Adipocyte (in vitro differentiated cells): ENCODE results near the gene RTN1.
A peak's percentile ranks its signal among the peaks of the same experiment; 100 is the strongest.

ENCODE experiments used
- DNase-seq: peaks from one replicate; pipeline ENCODE4 v3.0.0-alpha.2; 2015; ENCODE audit warnings: low read depth
- H3K27me3 ChIP-seq: replicated peaks from 2 replicates; pipeline ENCODE4 v1.7.0; 2013; ENCODE audit warnings: mild to moderate bottlenecking, low read length, moderate library complexity; ENCODE audit not compliant: control insufficient read depth, insufficient read depth
- H3K36me3 ChIP-seq: 2 replicates; pipeline ENCODE4 v1.7.0; 2013; ENCODE audit warnings: low read length, mild to moderate bottlenecking, moderate library complexity; ENCODE audit not compliant: control insufficient read depth, insufficient read depth, severe bottlenecking
- H3K4me1 ChIP-seq: 2 replicates; pipeline ENCODE4 v1.7.0; 2013; ENCODE audit warnings: mild to moderate bottlenecking, low read length, moderate library complexity; ENCODE audit not compliant: control insufficient read depth, insufficient read depth
- H3K4me3 ChIP-seq: 2 replicates; pipeline ENCODE4 v1.7.0; 2013; ENCODE audit warnings: mild to moderate bottlenecking, low read length, moderate library complexity
- H3K9ac ChIP-seq: 2 replicates; pipeline ENCODE4 v1.7.0; 2013; ENCODE audit warnings: mild to moderate bottlenecking, low read length, moderate library complexity
- H3K9me3 ChIP-seq: 2 replicates; pipeline ENCODE4 v1.7.0; 2013; ENCODE audit warnings: mild to moderate bottlenecking, low read length, moderate library complexity; ENCODE audit not compliant: control insufficient read depth

Gene RTN1, protein sequence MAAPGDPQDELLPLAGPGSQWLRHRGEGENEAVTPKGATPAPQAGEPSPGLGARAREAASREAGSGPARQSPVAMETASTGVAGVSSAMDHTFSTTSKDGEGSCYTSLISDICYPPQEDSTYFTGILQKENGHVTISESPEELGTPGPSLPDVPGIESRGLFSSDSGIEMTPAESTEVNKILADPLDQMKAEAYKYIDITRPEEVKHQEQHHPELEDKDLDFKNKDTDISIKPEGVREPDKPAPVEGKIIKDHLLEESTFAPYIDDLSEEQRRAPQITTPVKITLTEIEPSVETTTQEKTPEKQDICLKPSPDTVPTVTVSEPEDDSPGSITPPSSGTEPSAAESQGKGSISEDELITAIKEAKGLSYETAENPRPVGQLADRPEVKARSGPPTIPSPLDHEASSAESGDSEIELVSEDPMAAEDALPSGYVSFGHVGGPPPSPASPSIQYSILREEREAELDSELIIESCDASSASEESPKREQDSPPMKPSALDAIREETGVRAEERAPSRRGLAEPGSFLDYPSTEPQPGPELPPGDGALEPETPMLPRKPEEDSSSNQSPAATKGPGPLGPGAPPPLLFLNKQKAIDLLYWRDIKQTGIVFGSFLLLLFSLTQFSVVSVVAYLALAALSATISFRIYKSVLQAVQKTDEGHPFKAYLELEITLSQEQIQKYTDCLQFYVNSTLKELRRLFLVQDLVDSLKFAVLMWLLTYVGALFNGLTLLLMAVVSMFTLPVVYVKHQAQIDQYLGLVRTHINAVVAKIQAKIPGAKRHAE

DNA sequence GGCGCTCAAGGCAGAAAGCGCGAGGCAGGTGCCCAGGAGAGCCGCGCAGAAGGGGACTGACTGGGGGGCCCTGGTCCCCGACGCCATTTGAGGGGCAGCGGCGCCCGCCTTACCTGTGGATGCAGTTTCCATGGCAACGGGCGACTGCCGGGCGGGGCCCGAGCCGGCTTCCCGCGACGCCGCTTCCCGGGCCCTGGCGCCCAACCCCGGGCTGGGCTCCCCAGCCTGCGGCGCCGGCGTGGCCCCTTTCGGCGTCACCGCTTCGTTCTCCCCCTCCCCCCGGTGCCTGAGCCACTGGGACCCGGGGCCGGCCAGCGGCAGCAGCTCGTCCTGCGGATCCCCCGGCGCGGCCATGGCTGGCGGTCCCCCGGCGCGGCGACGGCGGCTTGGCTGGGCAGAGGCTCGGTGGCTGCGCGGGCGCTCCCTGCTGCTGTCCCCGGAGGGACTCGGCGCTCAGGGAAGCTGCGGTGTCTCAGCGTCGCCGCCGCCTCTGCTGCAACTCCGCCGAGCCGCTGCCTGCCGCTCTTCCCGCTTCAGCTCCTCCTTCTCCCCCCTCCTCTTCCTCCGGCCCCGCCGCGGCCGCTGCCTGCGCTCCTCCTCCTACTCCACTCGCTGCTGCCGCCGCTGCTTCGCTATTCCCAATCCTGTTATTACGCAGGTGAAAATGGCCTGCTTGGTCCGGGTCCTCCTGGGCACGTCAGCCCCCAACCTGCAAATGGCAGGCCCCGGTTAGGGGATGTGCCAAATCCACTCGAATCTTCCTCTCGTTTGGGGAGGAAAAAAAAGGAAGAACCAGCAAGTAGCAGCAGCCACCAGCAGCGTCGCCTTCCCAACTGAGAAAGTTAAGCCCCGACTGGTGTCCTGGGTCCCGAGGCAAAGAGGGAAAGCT, at the start of gene RTN1:
RTN1 (minus strand) TSS at position 500 of the 889 bp plus-strand sequence; CDS start at position 354, 146 bp downstream.
- Histone ChIP-seq H3K36me3 (no peaks in the 10 kb centered on the region), H3K9me3 (peaks cover 4% of the 10 kb centered on the region), H3K4me1 (peaks cover 4% of the 10 kb centered on the region), H3K4me3 (peak within 1 kb of the TSS; percentile 84), H3K27me3 (peaks cover 48% of the 10 kb centered on the region), H3K9ac (peak within 1 kb of the TSS; percentile 60)
- DNase-seq, result peak; percentile 60

DNA sequence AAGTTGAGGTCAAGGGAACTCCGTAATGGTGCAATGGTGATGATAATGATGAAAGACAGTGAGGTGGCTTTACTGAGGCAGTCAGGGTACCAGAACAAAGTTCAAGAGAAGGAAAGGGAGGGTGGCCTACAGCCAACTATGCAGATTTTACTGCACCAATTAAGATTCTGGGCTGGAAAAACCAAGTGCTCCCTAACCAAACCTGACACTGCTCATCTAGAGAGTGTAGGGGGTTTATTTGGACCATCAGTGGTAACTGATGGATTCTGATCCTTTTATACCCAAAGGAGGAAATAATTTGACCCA, 49.8 kb upstream of the RTN1 start:
- Histone ChIP-seq H3K4me1 (peaks cover 10% of the 10 kb centered on the region), H3K4me3 (peak overlapping the region; percentile 16), H3K27me3 (no peaks in the 10 kb centered on the region), H3K36me3 (no peaks in the 10 kb centered on the region), H3K9me3 (no peaks in the 10 kb centered on the region), H3K9ac (no peak overlapping the region)
- no peak for DNase-seq

DNA sequence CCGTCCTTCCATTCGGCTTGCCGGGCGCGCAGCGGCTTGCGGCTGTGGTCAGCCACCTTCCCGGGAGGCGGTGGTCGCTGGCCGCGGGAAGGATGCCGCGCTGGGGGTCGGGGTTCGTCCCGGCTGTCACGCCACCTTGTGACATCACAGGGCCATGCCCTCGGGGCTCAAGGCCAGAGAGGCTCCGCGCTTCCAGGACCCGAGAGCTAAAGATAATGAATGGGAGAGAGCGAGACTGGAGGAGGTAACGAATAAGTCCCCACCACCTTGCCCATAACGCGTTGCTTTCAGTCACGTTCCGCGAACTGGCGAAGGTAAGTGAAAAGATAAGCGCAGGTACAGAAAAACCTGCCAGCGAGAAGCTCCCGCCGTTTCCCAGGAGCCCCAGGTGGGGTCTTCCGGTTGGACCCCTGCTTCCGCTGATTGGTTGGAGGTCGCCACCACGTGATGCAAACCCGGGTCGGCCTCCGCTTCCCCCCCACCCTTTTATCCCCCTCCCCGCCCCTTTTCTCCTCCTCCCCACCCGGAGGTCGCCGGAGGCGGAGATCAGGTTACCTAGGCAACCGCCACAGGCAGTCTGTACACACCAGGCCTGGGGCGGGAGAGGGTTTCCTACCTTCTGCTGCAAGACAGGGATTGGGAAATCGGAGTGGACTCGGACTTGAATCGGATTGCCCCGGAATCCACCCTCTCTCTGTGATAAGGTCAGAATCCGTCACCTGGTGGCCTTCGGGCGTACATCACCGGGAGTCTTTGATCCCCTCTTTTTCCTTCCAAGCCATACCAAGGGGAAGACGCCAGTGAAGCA, 49.2 kb upstream of the RTN1 start, which contains the start of gene LRRC9:
LRRC9 (plus strand) TSS at position 575 of the 808 bp plus-strand sequence.
- H3K9me3 ChIP-seq, result no peaks in the 10 kb centered on the region
- H3K36me3 ChIP-seq, result no peaks in the 10 kb centered on the region
- peak within 1 kb of the TSS; percentile 86 for H3K4me3 ChIP-seq
- H3K4me1 ChIP-seq, result peaks cover 10% of the 10 kb centered on the region
- peak within 1 kb of the TSS; percentile 77 for H3K9ac ChIP-seq
- no peaks in the 10 kb centered on the region for H3K27me3 ChIP-seq
- DNase-seq, result peak; percentile 7

DNA sequence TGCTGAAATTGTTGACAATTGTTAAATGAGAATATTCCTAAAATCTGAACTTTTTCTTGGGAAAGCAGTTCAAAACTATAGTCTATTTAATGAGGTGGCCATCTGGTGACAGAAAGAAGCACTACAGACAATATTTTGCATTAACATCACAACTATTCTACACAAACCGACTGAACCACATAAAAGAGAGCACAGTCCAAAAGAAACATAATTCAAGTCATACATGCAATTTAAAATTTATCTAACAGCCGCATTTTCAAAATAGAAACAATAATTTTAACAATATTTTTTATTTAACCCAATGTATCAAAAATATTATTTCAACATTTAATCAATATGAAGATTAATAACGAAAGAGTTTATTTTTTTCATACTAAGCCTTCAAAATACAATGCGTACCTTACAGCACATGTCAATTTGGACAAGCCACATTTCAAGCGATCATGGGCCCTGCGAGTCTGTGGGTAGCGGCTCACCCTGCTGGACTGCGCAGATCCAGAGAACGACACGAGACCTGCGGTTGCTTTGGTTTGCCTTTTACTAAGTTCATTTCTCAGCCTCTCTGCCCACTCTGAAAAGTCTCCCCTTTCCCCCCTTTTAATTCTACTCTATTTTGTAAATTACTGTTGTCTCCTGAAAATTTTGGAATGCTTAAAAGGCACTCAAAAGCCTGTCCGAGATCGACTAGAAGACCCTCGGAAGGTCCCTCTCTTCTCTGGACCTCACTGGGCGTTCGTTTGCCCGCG, 48.4 kb upstream of the RTN1 start:
- peaks cover 10% of the 10 kb centered on the region for H3K4me1 ChIP-seq
- H3K27me3 ChIP-seq, result no peaks in the 10 kb centered on the region
- H3K4me3 ChIP-seq, result peak overlapping the region; percentile 86
- H3K9me3 ChIP-seq, result no peaks in the 10 kb centered on the region
- H3K9ac ChIP-seq, result peak overlapping the region; percentile 77
- H3K36me3 ChIP-seq, result no peaks in the 10 kb centered on the region
- peak; percentile 65 for DNase-seq

DNA sequence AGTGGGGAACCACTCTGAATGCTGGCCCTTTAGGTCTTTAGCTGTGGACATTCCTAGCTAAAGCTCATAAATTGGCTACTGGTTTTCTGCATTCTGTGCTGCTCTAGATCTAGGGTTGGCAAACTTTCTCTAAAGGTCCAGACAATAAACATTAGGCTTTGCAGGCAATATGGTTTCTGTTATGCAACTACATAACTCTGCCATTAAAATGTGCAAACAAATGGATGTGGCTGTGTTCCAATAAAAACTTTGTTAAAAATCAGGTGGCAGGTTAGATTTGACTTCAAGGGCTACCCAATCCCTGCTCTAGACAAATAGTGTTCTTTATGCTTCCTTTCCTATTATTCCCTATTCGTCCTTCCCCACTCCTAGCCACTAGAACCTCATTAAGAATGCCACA, 42.6 kb upstream of the RTN1 start:
- H3K27me3 ChIP-seq, result peaks cover 3% of the 10 kb centered on the region
- no peak overlapping the region for H3K9ac ChIP-seq
- no peak for DNase-seq
- H3K9me3 ChIP-seq, result no peaks in the 10 kb centered on the region
- H3K4me3 ChIP-seq, result no peak overlapping the region
- no peaks in the 10 kb centered on the region for H3K36me3 ChIP-seq
- no peaks in the 10 kb centered on the region for H3K4me1 ChIP-seq

DNA sequence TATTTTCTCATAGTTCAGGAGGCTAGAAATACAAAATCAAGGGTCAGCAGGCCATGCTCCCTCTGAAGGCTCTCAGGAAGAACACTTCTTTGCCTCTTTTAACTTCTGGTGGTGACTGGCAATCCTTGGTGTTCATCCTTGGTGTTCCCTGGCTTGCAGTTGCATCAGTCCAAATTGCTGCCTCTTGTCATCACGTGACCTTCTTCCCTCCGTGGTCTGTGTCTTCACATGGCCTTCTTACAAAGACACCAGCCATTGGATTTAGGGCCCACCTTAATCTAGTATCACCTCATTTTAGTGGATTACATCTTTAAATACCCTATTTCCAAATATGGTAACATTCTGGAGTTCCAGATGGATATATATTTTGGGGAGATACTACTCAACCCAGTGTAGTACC, 41.9 kb upstream of the RTN1 start:
- Histone ChIP-seq H3K9ac (no peak overlapping the region), H3K4me1 (no peaks in the 10 kb centered on the region), H3K27me3 (peaks cover 3% of the 10 kb centered on the region), H3K4me3 (no peak overlapping the region), H3K36me3 (no peaks in the 10 kb centered on the region), H3K9me3 (no peaks in the 10 kb centered on the region)
- DNase-seq, result no peak

DNA sequence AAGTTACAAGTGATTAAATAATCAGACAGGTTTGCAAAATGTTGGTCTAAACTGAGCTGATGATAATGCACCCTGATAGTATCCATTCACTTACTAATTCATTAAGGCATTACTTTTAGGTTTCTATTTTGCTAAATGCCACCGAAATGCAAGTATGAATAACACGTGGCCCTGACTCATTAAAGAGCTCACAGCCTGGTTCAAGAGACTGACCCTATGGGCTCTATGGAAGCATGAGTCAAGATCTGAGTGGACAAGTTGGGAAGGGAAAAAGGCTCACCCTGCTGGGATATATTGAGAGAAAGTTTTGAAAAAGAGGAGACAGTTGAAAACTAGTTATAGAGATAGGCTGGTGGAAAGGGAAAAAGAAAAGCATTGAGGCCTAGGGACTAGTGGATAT, 34.6 kb upstream of the RTN1 start:
- H3K27me3 ChIP-seq, result peaks cover 4% of the 10 kb centered on the region
- H3K9ac ChIP-seq, result no peak overlapping the region
- H3K4me1 ChIP-seq, result no peaks in the 10 kb centered on the region
- no peak for DNase-seq
- no peaks in the 10 kb centered on the region for H3K36me3 ChIP-seq
- no peak overlapping the region for H3K4me3 ChIP-seq
- peaks cover 7% of the 10 kb centered on the region for H3K9me3 ChIP-seq

DNA sequence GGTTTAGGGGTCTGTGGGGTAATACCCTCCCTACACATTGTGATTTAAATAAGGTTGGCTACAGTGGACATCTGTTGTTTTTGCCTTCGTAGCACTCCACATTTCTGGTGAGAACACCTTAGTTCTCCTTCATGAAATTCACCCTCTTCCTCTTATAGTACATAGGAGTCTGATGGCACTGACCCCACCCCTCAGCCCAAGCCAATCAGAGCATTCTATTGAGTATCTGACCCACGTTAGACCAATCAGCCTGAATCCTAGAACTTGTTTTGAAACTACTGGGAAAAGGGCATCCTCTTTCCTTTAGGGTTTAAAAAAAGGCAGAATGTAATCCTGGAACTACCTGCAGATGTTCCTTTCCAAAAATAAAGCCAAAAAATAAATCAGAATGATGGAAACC, 33.6 kb upstream of the RTN1 start:
- H3K4me3 ChIP-seq, result no peak overlapping the region
- no peaks in the 10 kb centered on the region for H3K36me3 ChIP-seq
- no peaks in the 10 kb centered on the region for H3K4me1 ChIP-seq
- H3K9ac ChIP-seq, result no peak overlapping the region
- H3K9me3 ChIP-seq, result peaks cover 7% of the 10 kb centered on the region
- DNase-seq, result no peak
- peaks cover 4% of the 10 kb centered on the region for H3K27me3 ChIP-seq

DNA sequence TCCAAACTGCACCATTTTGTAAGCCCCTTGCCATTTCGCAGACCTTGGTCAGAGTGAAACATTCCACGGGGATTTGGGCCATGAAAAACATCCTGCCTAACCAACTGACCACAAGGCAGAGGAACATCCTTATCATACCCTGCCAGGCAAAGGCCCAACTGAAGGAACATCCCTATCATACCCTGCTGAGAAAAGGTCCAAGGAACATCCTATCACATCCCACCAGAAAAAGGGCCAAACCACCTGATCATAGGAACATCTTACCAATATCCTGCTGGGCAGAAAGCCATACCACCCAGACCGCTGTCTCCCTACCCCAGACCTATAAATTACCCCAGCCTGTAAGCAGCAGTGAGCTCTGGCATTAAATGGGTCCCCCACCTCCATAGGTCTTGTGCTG, 30.0 kb upstream of the RTN1 start:
- no peak for DNase-seq
- Histone ChIP-seq H3K4me3 (no peak overlapping the region), H3K9ac (no peak overlapping the region), H3K27me3 (peaks cover 4% of the 10 kb centered on the region), H3K4me1 (no peaks in the 10 kb centered on the region), H3K9me3 (peaks cover 7% of the 10 kb centered on the region), H3K36me3 (no peaks in the 10 kb centered on the region)

DNA sequence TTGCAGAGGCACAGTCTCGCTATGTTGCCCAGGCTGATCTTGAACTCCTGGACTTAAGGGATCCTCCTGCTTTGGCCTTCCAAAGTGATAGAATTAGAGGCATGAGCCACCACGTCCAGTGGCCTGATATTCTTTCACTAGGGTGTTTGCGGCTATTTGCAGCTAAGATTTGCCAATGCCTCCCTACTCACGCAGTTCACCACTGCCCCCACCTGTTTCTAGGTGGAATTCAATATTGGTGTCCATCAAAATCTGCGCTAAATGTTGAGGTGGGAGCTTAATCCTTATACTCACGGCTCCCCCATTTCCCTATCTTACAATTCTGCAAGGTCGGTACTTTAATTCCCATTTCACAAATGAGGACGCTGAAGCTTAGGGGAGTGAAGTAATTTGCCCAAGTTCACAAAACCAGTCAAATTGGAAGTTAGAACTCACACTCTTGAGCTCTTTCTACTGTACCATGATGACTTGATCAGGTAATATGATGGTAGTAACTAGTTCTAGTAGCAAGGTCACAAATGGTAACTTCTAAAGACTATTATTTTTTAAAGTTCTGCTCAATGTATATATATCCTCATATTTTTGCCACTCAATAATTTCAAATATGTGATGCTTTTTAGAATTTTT, 27.3 kb upstream of the RTN1 start:
- H3K9ac ChIP-seq, result no peak overlapping the region
- no peak for DNase-seq
- H3K4me3 ChIP-seq, result no peak overlapping the region
- H3K4me1 ChIP-seq, result no peaks in the 10 kb centered on the region
- H3K36me3 ChIP-seq, result no peaks in the 10 kb centered on the region
- H3K9me3 ChIP-seq, result peaks cover 7% of the 10 kb centered on the region
- H3K27me3 ChIP-seq, result peaks cover 4% of the 10 kb centered on the region
